Nephron (organoid): ENCODE measurements around the gene BEAN1.

ENCODE experiments used
- H3K27ac Mint-ChIP-seq, 3 experiments: 2 replicates each; pipeline ENCODE4 v1.8.0; 2020; ENCODE audit warnings: mixed read lengths in 3 of 3, mild to moderate bottlenecking in 2 of 3, moderate library complexity in 1 of 3
- H3K27me3 Mint-ChIP-seq: 2 replicates; pipeline ENCODE4 v1.8.0; 2021; ENCODE audit warnings: low read depth, mild to moderate bottlenecking, moderate library complexity, mixed read lengths
- H3K36me3 Mint-ChIP-seq: 2 replicates; pipeline ENCODE4 v1.8.0; 2020; ENCODE audit warnings: low read depth, mixed read lengths
- H3K4me1 Mint-ChIP-seq: 2 replicates; pipeline ENCODE4 v1.8.0; 2020; ENCODE audit warnings: mixed read lengths
- H3K4me3 Mint-ChIP-seq, 3 experiments: 2 replicates each; pipeline ENCODE4 v1.8.0; 2020; ENCODE audit warnings: mild to moderate bottlenecking in 3 of 3, mixed read lengths in 3 of 3, moderate library complexity in 2 of 3
- H3K9me3 Mint-ChIP-seq: 2 replicates; pipeline ENCODE4 v1.8.0; 2020; ENCODE audit warnings: mixed read lengths
- CTCF ChIP-seq, 3 experiments: fragments of 200-600 bp; sonication (generic); IDR thresholded peaks; one replicate each; pipeline ENCODE4 v1.5.0; 2021; ENCODE audit warnings: antibody characterized with exemption in 3 of 3; ENCODE audit not compliant: unreplicated experiment in 3 of 3

The BEAN1 gene

GRCh38 chr16:66439051-66439730, 12.1 kb downstream of the BEAN1 start:
- Mint-ChIP-seq H3K36me3 (no peaks in the 10 kb centered on the region), H3K27me3 (peaks cover 56% of the 10 kb centered on the region), H3K4me3 (no peak overlapping the region), H3K9me3 (no peaks in the 10 kb centered on the region), H3K4me1 (no peaks in the 10 kb centered on the region), H3K27ac (no peak overlapping the region)
- no peak for TF ChIP-seq CTCF (IDR thresholded peaks at IDR 0.05; ENCODE audit: unreplicated experiment in 3 of 3)

DNA sequence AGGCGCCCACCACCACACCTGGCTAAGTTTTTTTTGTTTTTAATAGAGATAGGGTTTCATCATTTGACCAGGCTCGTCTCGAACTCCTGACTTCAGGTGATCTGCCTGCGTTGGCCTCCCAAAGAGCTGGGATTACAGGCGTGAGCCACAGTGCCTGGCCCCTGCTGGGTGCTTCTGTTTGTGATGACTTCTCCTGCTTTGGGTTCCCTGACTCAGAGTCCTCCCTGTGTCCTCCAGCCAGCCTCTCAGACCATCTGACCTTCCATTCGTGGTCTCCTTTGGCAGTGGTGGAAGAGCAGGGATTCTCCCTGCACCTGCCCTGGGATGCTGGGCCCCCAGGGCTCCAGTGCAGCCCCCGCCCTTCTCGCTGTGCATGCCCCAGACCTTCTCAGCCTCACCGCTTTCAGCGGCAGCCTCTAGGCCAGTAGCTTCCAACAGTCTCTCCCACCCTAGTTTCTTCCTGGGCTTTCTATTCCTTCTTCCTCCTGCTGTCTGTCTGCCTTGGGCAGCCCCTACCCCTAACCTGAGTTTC, 13.2 kb downstream of the BEAN1 start:
- no peak for TF ChIP-seq CTCF (IDR thresholded peaks at IDR 0.05; ENCODE audit: unreplicated experiment in 3 of 3)
- no peaks in the 10 kb centered on the region for H3K36me3 Mint-ChIP-seq

DNA sequence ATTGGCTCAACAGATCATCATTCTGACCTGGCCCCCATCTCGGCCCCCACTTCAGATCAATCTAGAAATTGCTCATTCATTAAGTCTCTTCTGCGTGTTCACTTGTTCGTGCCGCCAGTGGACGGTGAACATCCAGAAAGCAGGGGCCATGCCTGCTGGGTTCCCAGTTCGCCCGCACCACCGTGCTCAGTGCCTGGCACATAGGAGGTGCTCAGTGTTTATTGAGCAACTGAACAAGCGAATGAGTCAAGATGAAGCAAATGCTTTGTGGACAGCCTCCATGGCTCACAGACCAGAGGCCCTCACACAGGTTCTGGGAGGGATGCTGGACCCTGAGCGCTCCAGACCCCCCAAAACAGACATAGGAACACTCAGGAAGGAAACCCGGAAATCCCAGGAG, 13.9 kb downstream of the BEAN1 start:
- Mint-ChIP-seq H3K4me3 (no peak overlapping the region), H3K27me3 (peaks cover 51% of the 10 kb centered on the region), H3K36me3 (no peaks in the 10 kb centered on the region), H3K27ac (no peak overlapping the region), H3K4me1 (no peaks in the 10 kb centered on the region), H3K9me3 (no peaks in the 10 kb centered on the region)
- TF ChIP-seq CTCF (IDR thresholded peaks at IDR 0.05; ENCODE audit: unreplicated experiment in 3 of 3) = no peak

More for the DNA sequence above, 13.2 kb downstream of the BEAN1 start:
- Mint-ChIP-seq H3K4me3 (no peak overlapping the region), H3K27me3 (peaks cover 53% of the 10 kb centered on the region), H3K4me1 (no peaks in the 10 kb centered on the region), H3K9me3 (no peaks in the 10 kb centered on the region), H3K27ac (no peak overlapping the region)

GRCh38 chr16:66441586-66442375, 14.7 kb downstream of the BEAN1 start:
- TF ChIP-seq CTCF (IDR thresholded peaks at IDR 0.05; ENCODE audit: unreplicated experiment in 3 of 3) = no peak
- no peak overlapping the region for H3K27ac Mint-ChIP-seq
- no peak overlapping the region for H3K4me3 Mint-ChIP-seq
- no peaks in the 10 kb centered on the region for H3K4me1 Mint-ChIP-seq
- H3K9me3 Mint-ChIP-seq = no peaks in the 10 kb centered on the region
- H3K27me3 Mint-ChIP-seq = peaks cover 55% of the 10 kb centered on the region
- H3K36me3 Mint-ChIP-seq = no peaks in the 10 kb centered on the region

DNA sequence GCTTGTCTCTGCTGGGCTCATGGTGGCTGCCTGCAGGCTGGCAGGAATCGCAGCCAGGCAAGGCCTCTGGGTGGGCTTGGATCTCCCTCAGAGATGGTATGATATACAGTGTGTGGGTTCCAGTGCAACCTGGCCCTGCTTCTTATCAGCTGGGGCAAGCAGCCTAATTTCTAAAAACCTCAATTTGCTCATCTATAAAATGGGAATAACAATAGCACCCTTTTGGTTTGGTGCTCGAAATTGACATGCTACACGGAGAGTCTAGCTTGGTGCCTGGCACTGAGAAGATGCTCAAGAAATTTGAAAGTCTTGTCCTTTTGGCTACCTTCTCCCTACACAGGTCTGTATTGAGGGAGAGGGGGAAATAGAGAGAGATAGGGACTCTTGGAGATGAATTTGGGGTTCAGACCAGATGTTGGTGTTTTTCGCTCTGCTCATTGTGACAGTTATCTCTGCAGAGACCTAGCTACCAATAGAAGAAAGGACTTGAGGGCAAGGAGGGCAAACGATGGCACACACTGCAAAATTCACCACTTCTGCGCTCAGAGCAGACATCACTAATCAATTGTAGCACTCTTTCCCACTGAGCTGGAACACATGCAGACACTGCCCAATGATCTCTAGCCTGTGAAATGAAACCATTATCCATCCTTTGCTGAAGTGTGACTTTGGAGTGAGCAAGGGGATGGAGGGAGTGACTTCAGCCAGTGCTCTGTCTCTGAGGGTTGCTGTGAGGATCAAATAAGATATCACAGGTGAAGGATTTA, 15.6 kb downstream of the BEAN1 start:
- Mint-ChIP-seq H3K36me3 (no peaks in the 10 kb centered on the region), H3K9me3 (no peaks in the 10 kb centered on the region), H3K4me3 (no peak overlapping the region), H3K27ac (no peak overlapping the region), H3K4me1 (no peaks in the 10 kb centered on the region), H3K27me3 (peaks cover 54% of the 10 kb centered on the region)
- no peak for TF ChIP-seq CTCF (IDR thresholded peaks at IDR 0.05; ENCODE audit: unreplicated experiment in 3 of 3)
